ENCODE data around the gene TENT4B. TPM values are rescaled to one million over a fixed set of nuclear protein-coding genes. Genes with fewer than 3 reads are reported as not detected.
"Not testable (repeated sequence)": the region's sequence is repeated elsewhere in the genome, so short reads cannot be mapped to it uniquely, and the experiment has no call there.

TENT4B gene
- 10 to 100 TPM; 17.5 to 18.0 TPM for total RNA-seq

GRCh38 chr16:50152807-50153595 is at the start of gene TENT4B:
TSS of gene TENT4B (plus strand) at chr16:50153306. CDS start at chr16:50153622, 316 bp downstream.
- Mint-ChIP-seq H3K36me3 (ENCODE audit: low read depth) (peaks cover 17% of the 10 kb centered on the region), H3K4me3 (peak within 1 kb of the TSS; percentile 77), H3K27ac (peak within 1 kb of the TSS; percentile 78), H3K4me1 (peaks cover 31% of the 10 kb centered on the region), H3K27me3 (no peaks in the 10 kb centered on the region), H3K9me3 (no peaks in the 10 kb centered on the region)
- CTCF ChIA-PET, result interaction anchor here (1.3 to 2.0 kb wide), 3 partner anchors 29 to 128 kb away, joined by 4 to 15 read pairs (median 6); partner anchors contain the start of genes CNEP1R1 and HEATR3
- DNase-seq, result peak; percentile 89
- POLR2A ChIA-PET, result interaction anchor here (1.0 to 2.7 kb wide), 5 partner anchors 14 to 128 kb away, joined by 3 to 13 read pairs (median 9); partner anchors contain the start of gene CNEP1R1

DNA sequence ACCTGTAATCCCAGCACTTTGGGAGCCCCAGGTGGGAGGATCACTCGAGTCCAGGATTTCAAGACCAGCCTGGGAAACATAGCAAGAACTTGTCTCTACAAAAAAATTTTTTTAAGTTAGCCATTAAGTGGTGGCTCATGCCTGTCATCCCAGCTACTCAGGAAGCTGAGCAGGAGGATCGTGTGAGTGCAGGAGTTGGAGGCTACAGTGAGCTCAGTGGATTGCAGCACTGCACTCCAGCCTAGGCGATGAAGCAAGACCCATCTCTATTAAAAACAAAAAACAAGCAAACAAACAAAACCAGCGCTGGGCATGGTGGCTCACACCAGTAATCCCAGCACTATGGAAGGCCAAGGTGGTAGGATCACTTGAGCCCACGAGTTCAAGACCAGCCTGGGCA is 49.3 kb upstream of the TENT4B start:
- Mint-ChIP-seq H3K27me3 (no peaks in the 10 kb centered on the region), H3K4me3 (no peak overlapping the region), H3K9me3 (no peaks in the 10 kb centered on the region), H3K27ac (no peak overlapping the region), H3K4me1 (peaks cover 12% of the 10 kb centered on the region), H3K36me3 (ENCODE audit: low read depth) (peaks cover 39% of the 10 kb centered on the region)
- ChIA-PET POLR2A (no interaction called here), CTCF (interaction anchor here (1.1 kb wide), 1 partner anchor 79 kb away, joined by 4 read pairs; the partner anchor contains the start of gene CNEP1R1)
- no peak for DNase-seq

DNA sequence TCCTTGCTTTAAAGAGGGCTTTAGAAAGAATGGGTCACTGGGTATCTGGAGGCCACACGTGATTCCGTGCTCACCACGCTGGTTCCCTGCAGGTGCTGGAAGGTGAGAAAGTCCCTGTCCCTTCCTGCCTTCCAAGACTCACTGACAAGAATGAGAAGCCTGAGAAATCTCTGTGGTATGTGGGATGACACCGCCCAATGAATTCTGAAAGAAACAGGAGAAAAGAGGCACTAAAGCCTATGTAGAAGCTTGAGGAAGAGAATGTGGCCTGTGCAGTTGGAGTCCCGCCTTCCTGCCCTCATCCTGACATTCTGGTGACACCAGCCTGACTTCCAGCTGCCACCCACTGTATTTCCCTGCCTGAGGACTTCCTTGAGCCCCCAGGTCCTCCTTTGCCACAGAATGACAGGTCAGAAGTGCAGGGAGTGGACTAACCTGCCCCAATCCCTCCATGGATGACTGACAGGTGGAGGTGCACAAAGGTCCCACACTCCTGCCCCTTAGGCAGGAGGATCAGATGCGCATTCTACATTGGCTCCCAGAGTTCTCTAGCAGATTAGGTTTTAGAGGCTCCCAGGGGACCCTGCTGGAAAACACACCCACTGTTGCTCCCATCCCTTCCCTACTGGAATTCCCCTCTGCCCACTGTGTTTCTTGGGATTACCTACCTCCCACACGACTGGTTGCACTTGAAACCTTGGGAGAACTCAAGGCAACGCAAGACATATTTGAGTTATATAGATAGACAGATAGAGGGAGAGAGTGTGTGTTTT is 38.6 kb upstream of the TENT4B start:
- H3K36me3 Mint-ChIP-seq (ENCODE audit: low read depth), result no peaks in the 10 kb centered on the region
- no peak for DNase-seq
- H3K27me3 Mint-ChIP-seq, result no peaks in the 10 kb centered on the region
- peaks cover 4% of the 10 kb centered on the region for H3K4me1 Mint-ChIP-seq
- H3K9me3 Mint-ChIP-seq, result no peaks in the 10 kb centered on the region
- H3K4me3 Mint-ChIP-seq, result no peak overlapping the region
- CTCF ChIA-PET, result no interaction called here
- POLR2A ChIA-PET, result no interaction called here
- no peak overlapping the region for H3K27ac Mint-ChIP-seq

GRCh38 chr16:50120711-50121110 is 32.4 kb upstream of the TENT4B start:
- Mint-ChIP-seq H3K4me1 (peaks cover 38% of the 10 kb centered on the region), H3K4me3 (no peak overlapping the region)

DNA sequence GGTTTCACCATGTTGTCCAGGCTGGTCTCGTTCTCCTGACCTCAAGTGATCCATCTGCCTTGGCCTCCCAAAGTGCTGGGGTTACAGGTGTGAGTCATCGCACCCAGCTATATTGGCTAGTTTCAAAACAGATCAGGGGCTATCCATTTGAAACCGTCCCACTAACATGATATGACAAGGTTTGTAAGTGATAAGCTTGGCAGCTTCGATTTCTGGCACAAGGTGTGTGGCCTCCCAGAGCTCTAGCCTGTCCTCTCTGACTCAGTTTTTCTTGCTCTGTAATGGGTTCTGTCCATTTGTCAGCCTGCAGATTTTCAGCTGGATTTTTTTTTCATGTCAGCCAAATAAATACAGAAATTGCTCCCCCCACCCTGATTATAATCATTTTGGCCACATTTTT is 31.8 kb upstream of the TENT4B start:
- CTCF ChIA-PET, result interaction anchor here (0.5 to 2.5 kb wide), 8 partner anchors 11 to 685 kb away, joined by 3 to 13 read pairs (median 4); partner anchors contain the start of gene CNEP1R1
- Mint-ChIP-seq H3K36me3 (ENCODE audit: low read depth) (no peaks in the 10 kb centered on the region), H3K4me1 (peaks cover 38% of the 10 kb centered on the region), H3K4me3 (no peak overlapping the region), H3K9me3 (no peaks in the 10 kb centered on the region), H3K27me3 (no peaks in the 10 kb centered on the region), H3K27ac (peak overlapping the region; percentile 62)
- POLR2A ChIA-PET, result interaction anchor here (0.9 to 3.2 kb wide), 5 partner anchors 15 to 56 kb away, joined by 3 to 9 read pairs (median 4); partner anchors contain the start of gene HEATR3
- peak; percentile 17 for DNase-seq

More at GRCh38 chr16:50120711-50121110, 32.4 kb upstream of the TENT4B start:
- Mint-ChIP-seq H3K27ac (no peak overlapping the region), H3K9me3 (no peaks in the 10 kb centered on the region), H3K27me3 (no peaks in the 10 kb centered on the region), H3K36me3 (ENCODE audit: low read depth) (no peaks in the 10 kb centered on the region)
- ChIA-PET CTCF (interaction anchor here (0.5 to 2.5 kb wide), 7 partner anchors 12 to 686 kb away, joined by 3 to 13 read pairs (median 5); partner anchors contain the start of gene CNEP1R1), POLR2A (interaction anchor here (1.2 to 3.2 kb wide), 5 partner anchors 13 to 625 kb away, joined by 3 to 9 read pairs (median 4); partner anchors contain the start of gene HEATR3)
- DNase-seq, result no peak

GRCh38 chr16:50121721-50122445 is 31.2 kb upstream of the TENT4B start:
- peaks cover 38% of the 10 kb centered on the region for H3K4me1 Mint-ChIP-seq
- H3K27ac Mint-ChIP-seq, result peak overlapping the region; percentile 62
- no peak overlapping the region for H3K4me3 Mint-ChIP-seq
- POLR2A ChIA-PET, result interaction anchor here (0.6 to 3.2 kb wide), 7 partner anchors 14 to 428 kb away, joined by 3 to 9 read pairs (median 4); partner anchors contain the start of gene HEATR3
- no peaks in the 10 kb centered on the region for H3K27me3 Mint-ChIP-seq
- no peaks in the 10 kb centered on the region for H3K36me3 Mint-ChIP-seq (ENCODE audit: low read depth)
- DNase-seq, result peak; percentile 45
- H3K9me3 Mint-ChIP-seq, result no peaks in the 10 kb centered on the region
- CTCF ChIA-PET, result interaction anchor here (0.8 to 2.5 kb wide), 6 partner anchors 50 to 685 kb away, joined by 3 to 13 read pairs (median 4); partner anchors contain the start of gene CNEP1R1

- Mint-ChIP-seq H3K27me3 (no peaks in the 10 kb centered on the region), H3K9me3 (no peaks in the 10 kb centered on the region), H3K4me1 (peaks cover 38% of the 10 kb centered on the region), H3K36me3 (ENCODE audit: low read depth) (no peaks in the 10 kb centered on the region), H3K4me3 (no peak overlapping the region), H3K27ac (no peak overlapping the region)
- no peak for DNase-seq
- CTCF ChIA-PET, result interaction anchor here (1.1 to 1.5 kb wide), 2 partner anchors 29 to 87 kb away, joined by 3 to 4 read pairs; no protein-coding TSS in a partner anchor
- POLR2A ChIA-PET, result no interaction called here
Observed at GRCh38 chr16:50123417-50123816, 29.7 kb upstream of the TENT4B start.

- Mint-ChIP-seq H3K4me1 (peaks cover 34% of the 10 kb centered on the region), H3K9me3 (no peaks in the 10 kb centered on the region), H3K36me3 (ENCODE audit: low read depth) (no peaks in the 10 kb centered on the region), H3K27me3 (no peaks in the 10 kb centered on the region), H3K27ac (no peak overlapping the region), H3K4me3 (no peak overlapping the region)
- ChIA-PET POLR2A (no interaction called here), CTCF (interaction anchor here (1.5 kb wide), 1 partner anchor 86 kb away, joined by 3 read pairs; no protein-coding TSS in a partner anchor)
- DNase-seq, result no peak
Observed at GRCh38 chr16:50124769-50125168, 28.3 kb upstream of the TENT4B start.

DNA sequence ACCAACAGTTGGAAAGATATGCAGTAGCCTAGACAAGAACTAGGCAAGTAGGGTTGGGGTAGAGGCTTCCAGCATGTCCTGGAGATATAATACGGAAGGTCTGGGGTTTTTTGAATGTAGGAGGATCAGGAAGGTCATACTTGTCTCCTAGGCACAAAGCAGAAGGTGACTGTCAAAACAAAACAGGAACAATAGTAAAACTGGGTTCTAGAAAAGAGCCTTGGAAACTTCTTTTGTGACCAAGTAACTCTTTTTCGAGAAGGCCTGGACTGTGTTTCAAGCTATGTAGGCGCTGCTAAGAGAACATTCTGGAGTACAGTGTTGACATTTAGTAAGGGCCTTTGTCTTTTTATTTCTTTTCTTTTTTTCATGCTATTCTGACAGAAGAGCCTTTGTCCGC is 26.9 kb upstream of the TENT4B start:
- CTCF ChIA-PET, result no interaction called here

GRCh38 chr16:50132571-50132970 is 20.5 kb upstream of the TENT4B start:
- not testable (repeated sequence) for H3K27me3 Mint-ChIP-seq, H3K9me3 Mint-ChIP-seq
- CTCF ChIA-PET, result interaction anchor here (3.0 kb wide), 1 partner anchor 12 kb away, joined by 7 read pairs; no protein-coding TSS in a partner anchor

More for the DNA sequence above, 26.9 kb upstream of the TENT4B start:
- POLR2A ChIA-PET, result no interaction called here
- no peak for DNase-seq
- H3K27me3 Mint-ChIP-seq, result no peaks in the 10 kb centered on the region
- no peak overlapping the region for H3K27ac Mint-ChIP-seq
- no peaks in the 10 kb centered on the region for H3K36me3 Mint-ChIP-seq (ENCODE audit: low read depth)
- H3K4me1 Mint-ChIP-seq, result peaks cover 24% of the 10 kb centered on the region
- no peak overlapping the region for H3K4me3 Mint-ChIP-seq
- no peaks in the 10 kb centered on the region for H3K9me3 Mint-ChIP-seq

GRCh38 chr16:50133214-50133613 is 19.9 kb upstream of the TENT4B start:
- no peak overlapping the region for H3K27ac Mint-ChIP-seq
- no peaks in the 10 kb centered on the region for H3K36me3 Mint-ChIP-seq (ENCODE audit: low read depth)
- POLR2A ChIA-PET, result no interaction called here
- H3K27me3 Mint-ChIP-seq, result peaks cover 8% of the 10 kb centered on the region
- H3K4me3 Mint-ChIP-seq, result no peak overlapping the region
- no peaks in the 10 kb centered on the region for H3K9me3 Mint-ChIP-seq
- CTCF ChIA-PET, result interaction anchor here (0.5 to 3.0 kb wide), 2 partner anchors 13 to 37 kb away, joined by 5 to 7 read pairs; no protein-coding TSS in a partner anchor
- H3K4me1 Mint-ChIP-seq, result no peaks in the 10 kb centered on the region
- no peak for DNase-seq

More at GRCh38 chr16:50132571-50132970, 20.5 kb upstream of the TENT4B start:
- H3K27ac Mint-ChIP-seq; POLR2A ChIA-PET; H3K36me3 Mint-ChIP-seq (ENCODE audit: low read depth); DNase-seq; H3K4me1 Mint-ChIP-seq; H3K4me3 Mint-ChIP-seq: not testable (repeated sequence)

- CTCF ChIA-PET, result interaction anchor here (1.2 to 2.5 kb wide), 2 partner anchors 75 kb away, joined by 3 to 14 read pairs; no protein-coding TSS in a partner anchor
Observed at GRCh38 chr16:50136399-50136798, 16.7 kb upstream of the TENT4B start.

More at GRCh38 chr16:50136399-50136798, 16.7 kb upstream of the TENT4B start:
- Mint-ChIP-seq H3K27ac (no peak overlapping the region), H3K4me1 (no peaks in the 10 kb centered on the region), H3K27me3 (peaks cover 8% of the 10 kb centered on the region), H3K4me3 (no peak overlapping the region), H3K9me3 (no peaks in the 10 kb centered on the region), H3K36me3 (ENCODE audit: low read depth) (no peaks in the 10 kb centered on the region)
- POLR2A ChIA-PET, result interaction anchor here (1.3 kb wide), 1 partner anchor 15 kb away, joined by 4 read pairs; no protein-coding TSS in a partner anchor
- DNase-seq, result no peak
